Non-pigmented ciliary epithelial cell (primary cell): ENCODE data around the gene ODAD4.

ENCODE experiments used
- DNase-seq: peaks from one replicate; pipeline ENCODE4 v3.0.0-alpha.2; 2010; ENCODE audit warnings: low read depth

Gene ODAD4

GRCh38 chr17:41972571-41973407, 42.4 kb downstream of the ODAD4 start:
- DNase-seq, result no peak

- DNase-seq, result no peak
Observed at GRCh38 chr17:41973408-41973811, 43.0 kb downstream of the ODAD4 start.

GRCh38 chr17:41974031-41974430, 43.6 kb downstream of the ODAD4 start:
- no peak for DNase-seq

GRCh38 chr17:41974658-41975057, 44.2 kb downstream of the ODAD4 start:
- no peak for DNase-seq

- no peak for DNase-seq
Observed at GRCh38 chr17:41975099-41976083, 45.0 kb downstream of the ODAD4 start.

GRCh38 chr17:41976142-41976768, 45.8 kb downstream of the ODAD4 start:
- DNase-seq, result no peak

GRCh38 chr17:41977991-41978390, 47.6 kb downstream of the ODAD4 start:
- DNase-seq, result no peak

GRCh38 chr17:41982026-41982760, 51.8 kb downstream of the ODAD4 start:
- no peak for DNase-seq

GRCh38 chr17:41984454-41984853, 54.0 kb downstream of the ODAD4 start:
- DNase-seq, result no peak

- no peak for DNase-seq
Observed at GRCh38 chr17:41985919-41986318, 55.5 kb downstream of the ODAD4 start.

GRCh38 chr17:41986634-41987033, 56.2 kb downstream of the ODAD4 start:
- no peak for DNase-seq

- no peak for DNase-seq
Observed at GRCh38 chr17:41987642-41988041, 57.2 kb downstream of the ODAD4 start.

- no peak for DNase-seq
Observed at GRCh38 chr17:41988418-41988817, 58.0 kb downstream of the ODAD4 start.

- DNase-seq, result no peak
Observed at GRCh38 chr17:41989702-41990419, 59.4 kb downstream of the ODAD4 start.

- DNase-seq, result no peak
Observed at GRCh38 chr17:41992576-41992975, 62.2 kb downstream of the ODAD4 start.

GRCh38 chr17:41996855-41997164, 66.4 kb downstream of the ODAD4 start:
- no peak for DNase-seq

GRCh38 chr17:41998497-41998896, 68.1 kb downstream of the ODAD4 start:
- DNase-seq, result no peak

GRCh38 chr17:42000413-42001133, 70.2 kb downstream of the ODAD4 start:
- DNase-seq, result no peak

GRCh38 chr17:42001729-42002128, 71.3 kb downstream of the ODAD4 start:
- DNase-seq, result no peak

GRCh38 chr17:42002175-42002791, 71.9 kb downstream of the ODAD4 start:
- DNase-seq, result no peak
